ENCODE measurements around the gene LRRC1. TPM values are rescaled to one million over a fixed set of nuclear protein-coding genes. Genes with fewer than 3 reads are reported as not detected.

LRRC1 gene
- total and polyA plus RNA-seq, 10 of the 15 experiments (the other 5 are each of a cell fraction or from before 2014, with no cell fraction given) = 0.35 to 9.3 (median 0.63) TPM

- ChIA-PET SMC1A (ENCODE audit: uncharacterized antibody, unreplicated experiment) (no interaction called here), POLR2A (no interaction called here), CTCF (no interaction called here), RAD21 (ENCODE audit: unreplicated experiment) (no interaction called here)
- Histone ChIP-seq H2AFZ (ENCODE audit: control insufficient read depth, low read depth, low read length) (no peak overlapping the region), H3K4me3 (no peak overlapping the region), H3K79me2 (ENCODE audit: control insufficient read depth, insufficient read depth, low read length) (no peaks in the 10 kb centered on the region), H3K27me3 (replicated peaks in 1 of 2; ENCODE audit: control insufficient read depth in 2 of 2, insufficient read depth in 2 of 2, low read length in 1 of 2) (no peaks in the 10 kb centered on the region), H3K27ac (ENCODE audit: control insufficient read depth, insufficient read depth) (no peak overlapping the region), H3K9ac (ENCODE audit: control insufficient read depth, insufficient read depth, low read length) (no peak overlapping the region), H4K20me1 (ENCODE audit: control insufficient read depth, insufficient read depth) (no peaks in the 10 kb centered on the region), H3K4me2 (ENCODE audit: control insufficient read depth, insufficient read depth) (no peak overlapping the region), H3K9me3 (replicated peaks; ENCODE audit: control insufficient read depth, insufficient read depth, low read length) (no peaks in the 10 kb centered on the region), H3K36me3 (ENCODE audit: control insufficient read depth in 2 of 2, insufficient read depth in 2 of 2, low read length in 1 of 2) (no peaks in the 10 kb centered on the region), H3K4me1 (ENCODE audit: control insufficient read depth, insufficient read depth, low read length) (no peaks in the 10 kb centered on the region)
- no TSS peak for BruUV-seq (replicated peaks)
- WGBS (ENCODE audit: insufficient coverage, insufficient replicate concordance, low lambda C conversion rate, missing lambda C conversion rate) = 84% methylated on average over 7 of the region's 7 CpGs
- TF ChIP-seq NFYB (IDR thresholded peaks at IDR 0.05; ENCODE audit: insufficient read depth, low read depth, low read length) = no peak
- TF ChIP-seq POU2F2 (IDR thresholded peaks at IDR 0.05; ENCODE audit: borderline replicate concordance, low read depth, low read length) = no peak
- no peak for TF ChIP-seq HDGF (IDR thresholded peaks at IDR 0.05)
- no peak for TF ChIP-seq BCL3 (IDR thresholded peaks at IDR 0.05; ENCODE audit: borderline replicate concordance, insufficient read depth, low read depth, low read length, poor library complexity, severe bottlenecking)
- TF ChIP-seq PML (IDR thresholded peaks at IDR 0.05; ENCODE audit: low read length) = no peak
- no peak for TF ChIP-seq ATF2 (IDR thresholded peaks at IDR 0.05; ENCODE audit: low read length)
- TF ChIP-seq RBBP5 (conservative IDR thresholded peaks at IDR 0.05) = no peak
- no peak for TF ChIP-seq FOXM1 (IDR thresholded peaks at IDR 0.05; ENCODE audit: low read depth, low read length)
- no peak for TF ChIP-seq MTA3 (IDR thresholded peaks at IDR 0.05; ENCODE audit: borderline replicate concordance, low read length)
- no peak for TF ChIP-seq RB1 (IDR thresholded peaks at IDR 0.05; ENCODE audit: borderline replicate concordance)
- TF ChIP-seq IKZF1 (conservative IDR thresholded peaks at IDR 0.05) = no peak
- DNase-seq (ENCODE audit: low read depth, low spot score) = no peak
- in situ Hi-C loops (cut with MboI) = no loop called here
- FAIRE-seq = no peak
- ATAC-seq = no peak
- intact Hi-C loops (cut with micrococcal nuclease; ENCODE audit: unreplicated experiment) = no loop called here
Measured at GRCh38 chr6:53846250-53846649, 51.4 kb downstream of the LRRC1 start.

Measured in GM12878 (cell line).